ENCODE measurements around the gene UBE2D3.
A peak's percentile ranks its signal among the peaks of the same experiment; 100 is the strongest.

Gene UBE2D3

DNA sequence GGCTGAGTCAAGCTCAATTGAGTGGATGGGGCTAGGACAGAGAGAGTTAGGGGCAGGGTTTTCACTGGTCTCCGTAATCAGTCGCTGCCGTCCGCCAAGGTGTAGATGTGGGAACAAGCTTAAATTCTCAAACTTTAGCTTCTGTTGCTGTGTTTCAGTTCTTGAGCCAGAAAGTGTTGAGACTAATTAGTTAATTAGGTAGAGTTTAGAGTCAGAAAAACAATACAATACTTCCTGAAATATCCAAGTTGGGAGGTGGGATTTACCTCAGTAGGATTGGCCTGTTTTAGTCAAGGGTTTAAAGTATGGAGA lies 1.1 kb upstream of the UBE2D3 start:
- TF ChIP-seq, protein P1, sequence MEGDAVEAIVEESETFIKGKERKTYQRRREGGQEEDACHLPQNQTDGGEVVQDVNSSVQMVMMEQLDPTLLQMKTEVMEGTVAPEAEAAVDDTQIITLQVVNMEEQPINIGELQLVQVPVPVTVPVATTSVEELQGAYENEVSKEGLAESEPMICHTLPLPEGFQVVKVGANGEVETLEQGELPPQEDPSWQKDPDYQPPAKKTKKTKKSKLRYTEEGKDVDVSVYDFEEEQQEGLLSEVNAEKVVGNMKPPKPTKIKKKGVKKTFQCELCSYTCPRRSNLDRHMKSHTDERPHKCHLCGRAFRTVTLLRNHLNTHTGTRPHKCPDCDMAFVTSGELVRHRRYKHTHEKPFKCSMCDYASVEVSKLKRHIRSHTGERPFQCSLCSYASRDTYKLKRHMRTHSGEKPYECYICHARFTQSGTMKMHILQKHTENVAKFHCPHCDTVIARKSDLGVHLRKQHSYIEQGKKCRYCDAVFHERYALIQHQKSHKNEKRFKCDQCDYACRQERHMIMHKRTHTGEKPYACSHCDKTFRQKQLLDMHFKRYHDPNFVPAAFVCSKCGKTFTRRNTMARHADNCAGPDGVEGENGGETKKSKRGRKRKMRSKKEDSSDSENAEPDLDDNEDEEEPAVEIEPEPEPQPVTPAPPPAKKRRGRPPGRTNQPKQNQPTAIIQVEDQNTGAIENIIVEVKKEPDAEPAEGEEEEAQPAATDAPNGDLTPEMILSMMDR (IDR thresholded peaks at IDR 0.05), result no peak
- DNase-seq (ENCODE audit: low spot score), result no peak
- peak overlapping the region; percentile 98 to 100 for H3K27ac ChIP-seq
- peak overlapping the region; percentile 81 for H3K4me3 ChIP-seq

DNA sequence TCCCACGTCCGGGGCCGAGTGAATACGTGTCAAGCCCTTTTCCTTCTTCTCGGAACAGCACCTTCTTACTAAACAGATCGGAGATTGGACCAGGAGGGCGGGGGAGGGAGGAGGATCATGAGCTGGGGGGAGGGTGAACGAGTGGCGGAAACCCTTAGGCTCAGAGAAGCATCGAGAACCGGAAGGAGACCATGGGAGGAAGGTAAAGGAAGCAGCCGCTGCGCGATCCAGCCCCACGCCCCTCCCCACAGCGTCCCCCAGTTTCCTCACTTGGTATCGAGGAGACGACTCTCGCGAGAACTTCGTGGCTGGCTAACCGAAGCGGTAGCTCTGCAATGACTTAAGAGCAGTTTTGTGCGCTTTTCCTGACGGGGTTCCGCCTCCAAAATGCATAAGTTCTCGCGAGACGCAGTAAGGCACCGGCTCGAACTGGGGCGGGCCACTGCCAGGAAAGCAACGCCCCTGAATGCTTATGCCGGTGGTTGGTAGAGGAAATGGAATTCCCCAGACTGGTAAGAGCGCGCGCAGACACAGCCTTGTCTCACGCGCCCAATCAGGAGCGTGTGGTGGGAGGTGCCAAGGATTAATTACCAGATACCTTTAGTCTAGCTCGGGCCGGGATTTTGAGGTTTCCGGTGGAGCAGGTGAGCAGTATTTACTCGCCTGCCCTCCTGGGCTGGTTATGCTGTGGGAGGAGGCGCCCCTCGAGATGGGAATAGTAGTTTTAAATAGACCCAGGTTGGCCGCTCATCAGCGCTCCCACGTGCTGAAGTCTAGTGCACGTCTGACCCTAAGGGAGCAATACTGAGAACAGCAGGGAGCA lies 534 bp upstream of the UBE2D3 start:
- peak overlapping the region; percentile 98 to 100 for H3K27ac ChIP-seq
- TF ChIP-seq, protein P1 (IDR thresholded peaks at IDR 0.05), result no peak
- peak; percentile 100 for DNase-seq (ENCODE audit: low spot score)
- peak overlapping the region; percentile 81 for H3K4me3 ChIP-seq

GRCh38 chr4:102826105-102826889 lies 1.1 kb downstream of the UBE2D3 start:
- TF ChIP-seq, protein P1 (IDR thresholded peaks at IDR 0.05), result no peak

GRCh38 chr4:102825261-102826091 lies 1.9 kb downstream of the UBE2D3 start:
- DNase-seq (ENCODE audit: low spot score), result no peak
- Histone ChIP-seq H3K27ac (peak overlapping the region; percentile 98 to 100), H3K4me3 (peak overlapping the region; percentile 81)
- TF ChIP-seq, protein P1 (IDR thresholded peaks at IDR 0.05), result no peak

More at GRCh38 chr4:102826105-102826889, 1.1 kb downstream of the UBE2D3 start:
- Histone ChIP-seq H3K4me3 (peak overlapping the region; percentile 81), H3K27ac (peak overlapping the region; percentile 98 to 100)
- no peak for DNase-seq (ENCODE audit: low spot score)

DNA sequence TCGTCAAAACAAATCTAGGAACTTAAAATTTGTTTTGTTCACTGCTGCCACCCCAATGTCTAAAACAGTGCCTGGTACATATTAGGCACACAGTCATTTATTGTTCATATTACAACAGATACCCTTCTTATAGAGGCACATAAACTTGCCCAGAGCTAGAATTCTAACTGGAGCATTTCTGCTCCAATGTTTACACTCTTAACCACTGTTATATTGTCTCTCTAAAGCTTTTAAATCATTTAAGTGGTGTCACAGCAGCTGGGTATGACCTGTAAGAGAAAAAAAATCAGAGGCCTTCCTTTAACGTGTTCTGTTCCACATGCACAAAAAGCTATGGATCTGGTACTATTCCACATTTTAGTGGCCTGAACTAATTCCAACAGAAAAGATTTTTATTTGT lies 3.0 kb downstream of the UBE2D3 start:
- Histone ChIP-seq H3K4me3 (peak overlapping the region; percentile 81), H3K27ac (peak overlapping the region; percentile 98 to 100)
- DNase-seq (ENCODE audit: low spot score), result no peak
- TF ChIP-seq, protein P1 (IDR thresholded peaks at IDR 0.05), result no peak

- peak overlapping the region; percentile 81 for H3K4me3 ChIP-seq
- no peak for DNase-seq (ENCODE audit: low spot score)
- TF ChIP-seq, protein P1 (IDR thresholded peaks at IDR 0.05), result no peak
- peak overlapping the region; percentile 98 to 100 for H3K27ac ChIP-seq
Observed at GRCh38 chr4:102823897-102824296, 3.5 kb downstream of the UBE2D3 start.
